GM18907 (cell line): ENCODE measurements around the gene SNAP47.

Experiments
- ATAC-seq: cut with Tn5 transposase; IDR thresholded peaks from one replicate; pipeline ENCODE4 v1.9.1; 2021; ENCODE audit warnings: mild to moderate bottlenecking, moderate library complexity; ENCODE audit not compliant: unreplicated experiment

The SNAP47 gene

DNA sequence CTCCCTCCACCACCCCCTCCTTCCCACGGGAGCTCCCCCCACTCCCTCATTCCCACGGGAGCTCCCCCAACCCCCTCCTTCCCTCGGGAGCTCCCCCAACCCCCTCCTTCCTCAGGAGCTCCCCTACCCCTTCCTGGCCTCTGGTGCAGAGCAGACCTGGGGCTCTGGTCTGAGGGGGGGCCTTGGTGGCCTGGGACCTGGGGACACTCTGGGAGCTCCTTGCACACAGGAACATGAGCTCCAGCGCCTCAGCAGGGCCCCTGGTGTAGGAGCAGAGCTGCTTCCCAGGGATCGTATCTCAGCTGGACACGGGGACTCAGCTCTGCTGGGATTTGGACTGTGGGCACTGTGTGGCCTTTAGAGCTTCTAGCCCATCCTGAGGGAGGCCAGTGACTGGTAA is 60.5 kb downstream of the SNAP47 start:
- no peak for ATAC-seq

GRCh38 chr1:227796359-227796915 is 61.2 kb downstream of the SNAP47 start:
- no peak for ATAC-seq

DNA sequence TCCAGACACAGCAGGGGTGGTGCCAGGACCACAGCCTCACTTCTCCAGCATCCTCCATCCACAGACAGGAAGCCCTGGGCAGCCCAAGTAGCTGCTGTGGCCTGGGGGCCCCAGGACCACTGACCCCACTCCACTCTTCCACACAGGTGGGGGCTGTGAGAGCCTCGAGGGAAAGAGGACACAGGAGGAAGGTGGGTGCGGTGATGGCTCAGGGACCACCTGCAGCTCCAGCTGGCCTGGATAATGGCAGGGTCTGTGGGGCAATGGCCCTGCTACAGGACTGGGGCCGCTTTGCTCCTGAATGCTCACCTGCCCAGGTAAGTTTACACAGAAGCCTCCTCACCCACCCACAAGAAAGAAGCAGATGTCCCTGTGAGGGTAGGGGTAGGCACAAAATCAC is 61.9 kb downstream of the SNAP47 start:
- no peak for ATAC-seq

DNA sequence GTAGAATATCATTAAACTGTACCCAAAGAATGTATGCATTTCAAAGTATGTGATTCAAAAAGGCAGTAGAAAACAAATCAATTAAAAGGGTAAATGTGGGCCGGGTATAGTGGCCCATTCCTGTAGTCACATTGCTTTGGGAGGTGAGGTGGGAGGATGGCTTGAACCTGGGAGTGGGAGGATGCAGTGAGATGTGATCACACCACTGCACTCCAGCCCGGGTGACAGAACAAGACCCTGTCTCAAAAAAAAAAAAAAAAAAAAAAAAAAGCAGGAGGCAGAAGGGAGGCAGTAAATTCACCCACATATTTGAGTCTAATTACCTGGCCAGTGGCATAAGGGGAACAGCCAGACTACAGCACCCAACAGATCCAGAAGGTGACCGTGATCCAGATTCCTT is 62.4 kb downstream of the SNAP47 start:
- no peak for ATAC-seq

DNA sequence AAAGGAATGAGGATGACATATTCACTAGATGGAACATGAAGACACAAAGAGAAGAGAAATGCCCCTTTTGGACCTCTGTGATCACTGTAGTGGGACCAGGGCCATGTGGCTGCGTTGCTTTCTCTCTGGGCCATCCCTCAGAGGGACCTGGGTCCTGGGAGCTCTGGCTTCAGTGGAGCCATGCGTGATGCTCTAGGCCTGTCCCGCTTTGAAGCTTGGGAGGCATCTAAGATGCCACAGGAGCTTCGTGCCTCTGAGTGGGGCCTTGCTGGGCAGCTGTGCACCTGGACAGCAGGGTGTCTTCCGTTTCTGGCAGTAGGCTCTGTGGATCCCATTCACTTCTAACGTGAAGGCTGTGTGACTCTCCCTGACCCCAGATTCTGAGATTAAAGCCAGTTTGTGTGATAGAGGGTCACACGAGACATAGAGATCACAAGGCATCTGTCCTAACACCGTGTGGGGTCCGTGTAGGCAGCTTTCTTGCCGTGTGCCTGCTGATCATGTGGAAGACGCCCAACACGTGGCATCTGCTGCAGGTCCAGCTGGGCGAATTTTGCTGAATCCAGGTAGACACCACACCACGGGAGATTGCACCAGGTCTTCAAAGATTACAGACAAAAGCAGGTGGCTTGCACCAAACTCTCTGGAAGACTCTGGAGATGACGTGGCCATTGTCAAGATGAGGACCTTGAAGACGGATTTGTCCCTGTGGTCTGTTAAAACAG is 63.0 kb downstream of the SNAP47 start:
- ATAC-seq = no peak

GRCh38 chr1:227799756-227800155 is 64.5 kb downstream of the SNAP47 start:
- ATAC-seq = no peak

- no peak for ATAC-seq
These were observed 68.7 kb downstream of the SNAP47 start for GRCh38 chr1:227803933-227804332.

- no peak for ATAC-seq
These were observed 70.5 kb downstream of the SNAP47 start for GRCh38 chr1:227805606-227806197.

- no peak for ATAC-seq
These were observed 73.3 kb downstream of the SNAP47 start for GRCh38 chr1:227808566-227808965.

- ATAC-seq = no peak
These were observed 73.8 kb downstream of the SNAP47 start for GRCh38 chr1:227809026-227809425.

DNA sequence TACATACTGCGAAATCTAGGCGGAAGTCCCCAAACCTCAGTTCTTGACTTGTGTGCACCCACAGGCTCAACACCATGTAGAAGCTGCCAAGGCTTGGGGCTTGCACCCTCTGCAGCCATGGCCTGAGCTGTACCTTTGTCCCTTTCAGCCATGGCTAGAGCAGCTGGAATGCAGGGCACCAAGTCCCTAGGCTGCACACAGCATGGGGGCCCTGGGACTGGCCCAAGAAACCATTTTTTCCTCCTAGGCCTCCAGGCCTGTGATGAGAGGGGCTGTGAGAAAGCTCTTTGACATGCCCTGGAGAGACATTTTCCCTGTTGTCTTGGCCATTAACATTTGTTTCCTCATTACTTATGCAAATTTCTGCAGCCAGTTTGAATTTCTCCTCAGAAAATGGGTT is 78.7 kb downstream of the SNAP47 start:
- no peak for ATAC-seq

DNA sequence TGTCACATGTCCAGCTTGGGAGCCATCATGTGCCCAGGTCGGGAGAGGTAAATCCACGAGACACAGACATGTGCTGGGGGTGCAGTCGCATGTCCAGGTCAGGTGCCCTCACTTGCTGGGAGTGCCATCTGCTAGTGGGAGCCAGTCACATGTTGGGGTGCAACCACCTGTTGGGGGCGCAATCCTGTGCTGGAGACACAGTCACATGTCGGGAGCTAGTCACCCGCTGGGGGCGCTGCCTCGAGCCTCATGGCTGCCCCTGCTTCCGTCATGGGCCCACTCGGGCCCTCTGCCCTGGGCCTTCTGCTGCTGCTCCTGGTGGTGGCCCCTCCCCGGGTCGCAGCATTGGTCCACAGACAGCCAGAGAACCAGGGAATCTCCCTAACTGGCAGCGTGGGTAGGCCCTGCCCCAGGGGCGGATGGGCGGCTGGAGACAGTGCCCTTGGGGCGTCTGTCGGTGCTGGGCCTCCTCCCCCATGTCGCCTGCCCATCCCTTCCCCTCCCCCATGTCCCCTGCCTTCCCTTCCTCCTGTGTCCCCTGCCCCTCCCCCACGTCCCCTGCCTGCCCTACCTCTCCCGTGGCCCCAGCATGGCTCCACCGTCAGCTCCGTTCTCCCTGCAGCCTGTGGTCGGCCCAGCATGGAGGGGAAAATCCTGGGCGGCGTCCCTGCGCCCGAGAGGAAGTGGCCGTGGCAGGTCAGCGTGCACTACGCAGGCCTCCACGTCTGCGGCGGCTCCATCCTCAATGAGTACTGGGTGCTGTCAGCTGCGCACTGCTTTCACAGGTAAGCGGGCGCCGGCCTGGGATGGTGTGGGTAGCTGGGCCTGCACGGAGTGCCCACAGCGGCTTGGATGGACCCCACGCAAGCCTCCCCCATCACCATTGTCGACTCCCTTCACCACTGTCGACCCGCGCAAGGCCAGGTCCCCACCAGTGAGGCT is 80.5 kb downstream of the SNAP47 start, which contains the start of gene PRSS38:
PRSS38 (plus strand) TSS at position 208 of the 942 bp plus-strand sequence; CDS start at position 250, 42 bp downstream.
- no peak for ATAC-seq

- no peak for ATAC-seq
These were observed 81.7 kb downstream of the SNAP47 start for GRCh38 chr1:227816750-227817446.

- ATAC-seq = no peak
These were observed 88.3 kb downstream of the SNAP47 start for GRCh38 chr1:227823537-227823936.

DNA sequence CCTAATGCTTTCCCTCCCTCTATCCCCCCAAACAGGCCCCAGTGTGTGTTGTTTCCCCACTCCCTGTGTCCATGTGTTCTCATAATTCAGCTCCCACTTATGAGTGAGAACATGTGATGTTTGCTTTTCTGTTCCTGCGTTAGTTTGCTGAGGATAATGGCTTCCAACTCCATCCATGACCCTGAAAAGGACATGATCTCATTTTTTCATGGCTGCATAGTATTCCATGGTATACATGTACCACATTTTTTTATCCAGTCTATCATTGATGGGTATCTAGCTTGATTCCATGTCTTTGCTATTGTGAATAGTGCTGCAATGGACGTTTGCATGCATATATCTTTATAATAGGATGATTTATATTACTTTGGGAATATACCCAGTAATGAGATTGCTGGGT is 89.0 kb downstream of the SNAP47 start:
- no peak for ATAC-seq

- ATAC-seq = no peak
These were observed 93.6 kb downstream of the SNAP47 start for GRCh38 chr1:227828786-227829185.
